ENCODE measurements around the gene CEP41.
A peak's percentile ranks its signal among the peaks of the same experiment; 100 is the strongest.
"Not testable (repeated sequence)": the region's sequence is repeated elsewhere in the genome, so short reads cannot be mapped to it uniquely, and the experiment has no call there.

Gene CEP41

DNA sequence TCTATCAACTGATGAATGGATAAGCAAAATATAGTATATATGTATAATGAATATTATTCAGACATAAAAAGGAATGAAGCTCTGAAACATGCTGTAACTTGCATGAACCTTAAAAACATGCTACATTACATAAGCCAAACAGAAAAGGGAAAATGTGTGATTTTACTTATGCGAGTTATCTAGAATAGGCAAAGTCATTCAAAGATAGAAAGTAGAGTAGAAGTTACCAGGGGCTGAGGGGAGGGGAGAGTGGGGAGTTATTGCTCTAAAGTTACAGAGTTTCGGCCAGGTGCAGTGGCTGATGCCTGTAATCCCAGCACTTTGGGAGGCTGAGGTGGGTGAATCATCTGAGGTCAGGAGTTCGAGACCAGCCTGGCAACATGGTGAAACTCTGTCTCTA, 10.5 kb upstream of the CEP41 start:
- not testable (repeated sequence) for H3K27ac ChIP-seq (ENCODE audit: low read length, poor library complexity, severe bottlenecking); H2BK5ac ChIP-seq (ENCODE audit: low read depth, low read length, poor library complexity, severe bottlenecking); H3K4ac ChIP-seq (ENCODE audit: low read depth in 1 of 2, low read length in 2 of 2); H4K8ac ChIP-seq (ENCODE audit: low read length); H3K36me3 ChIP-seq (ENCODE audit: control insufficient read depth in 1 of 2, insufficient read depth in 2 of 2, low read depth in 1 of 2, low read length in 2 of 2); H2BK15ac ChIP-seq (ENCODE audit: low read depth, poor library complexity, severe bottlenecking); H3K27me3 ChIP-seq (ENCODE audit: control insufficient read depth in 1 of 2, insufficient read depth in 1 of 2, low read length in 2 of 2); H2AFZ ChIP-seq (ENCODE audit: low read depth, low read length); H2BK120ac ChIP-seq (ENCODE audit: low read depth, low read length); H3K4me2 ChIP-seq (ENCODE audit: low read length, poor library complexity, severe bottlenecking); DNase-seq; H4K91ac ChIP-seq (ENCODE audit: low read length); H3K9ac ChIP-seq (ENCODE audit: low read length); H3K4me3 ChIP-seq (ENCODE audit: insufficient read depth in 1 of 2, low read depth in 1 of 2, low read length in 2 of 2); H2BK12ac ChIP-seq (ENCODE audit: low read length in 2 of 2); H2AK5ac ChIP-seq (ENCODE audit: low read length, severe bottlenecking); H3K18ac ChIP-seq (ENCODE audit: low read depth in 1 of 2, low read length in 2 of 2); H3K79me1 ChIP-seq (replicated peaks; ENCODE audit: low read length, poor library complexity, severe bottlenecking); H3K23ac ChIP-seq (ENCODE audit: low read length in 2 of 2); H3K4me1 ChIP-seq (ENCODE audit: control insufficient read depth, insufficient read depth, low read depth, low read length); H3K14ac ChIP-seq (ENCODE audit: low read length in 2 of 2)
- H3K9me3 ChIP-seq (ENCODE audit: control insufficient read depth, low read length) = peaks cover 13% of the 10 kb centered on the region
- 100% methylated on average over 3 of the region's 3 CpGs for whole genome bisulfite sequencing

DNA sequence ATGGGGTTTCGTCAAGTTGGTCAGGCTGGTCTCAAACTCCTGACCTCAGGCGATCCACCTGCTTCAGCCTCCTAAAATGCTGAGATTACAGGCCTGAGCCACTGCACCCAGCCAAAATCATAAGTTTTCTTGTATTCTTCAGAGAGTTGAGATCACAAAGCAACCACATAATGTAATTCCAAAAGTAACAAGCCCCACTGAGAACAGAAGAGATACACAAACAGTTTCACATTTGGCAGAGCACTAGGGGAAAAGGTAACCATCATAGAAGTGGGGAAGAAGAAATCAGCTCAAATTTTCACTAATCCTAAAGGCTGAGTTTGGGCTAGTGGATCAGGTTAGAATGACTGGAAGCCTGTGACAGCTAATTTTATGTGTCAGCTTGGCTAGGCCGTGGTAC, 5.4 kb upstream of the CEP41 start:
- DNase-seq = no peak
- no peak overlapping the region for H3K14ac ChIP-seq (ENCODE audit: low read length in 2 of 2)
- H3K4me1 ChIP-seq (ENCODE audit: control insufficient read depth, insufficient read depth, low read depth, low read length) = peaks cover 2% of the 10 kb centered on the region
- WGBS = 97% methylated on average over 3 of the region's 3 CpGs
- H3K23ac ChIP-seq (ENCODE audit: low read length in 2 of 2) = no peak overlapping the region
- no peak overlapping the region for H2BK12ac ChIP-seq (ENCODE audit: low read length in 2 of 2)
- peaks cover 13% of the 10 kb centered on the region for H3K9me3 ChIP-seq (ENCODE audit: control insufficient read depth, low read length)
- no peak overlapping the region for H3K27ac ChIP-seq (ENCODE audit: low read length, poor library complexity, severe bottlenecking)
- H2BK120ac ChIP-seq (ENCODE audit: low read depth, low read length) = no peak overlapping the region
- no peak overlapping the region for H3K4me3 ChIP-seq (ENCODE audit: insufficient read depth in 1 of 2, low read depth in 1 of 2, low read length in 2 of 2)
- H3K36me3 ChIP-seq (ENCODE audit: control insufficient read depth in 1 of 2, insufficient read depth in 2 of 2, low read depth in 1 of 2, low read length in 2 of 2) = no peaks in the 10 kb centered on the region
- no peak overlapping the region for H3K9ac ChIP-seq (ENCODE audit: low read length)
- H3K4me2 ChIP-seq (ENCODE audit: low read length, poor library complexity, severe bottlenecking) = no peak overlapping the region
- H2AK5ac ChIP-seq (ENCODE audit: low read length, severe bottlenecking) = no peak overlapping the region
- no peak overlapping the region for H2BK5ac ChIP-seq (ENCODE audit: low read depth, low read length, poor library complexity, severe bottlenecking)
- H4K8ac ChIP-seq (ENCODE audit: low read length) = no peak overlapping the region
- H3K27me3 ChIP-seq (ENCODE audit: control insufficient read depth in 1 of 2, insufficient read depth in 1 of 2, low read length in 2 of 2) = no peaks in the 10 kb centered on the region
- H3K4ac ChIP-seq (ENCODE audit: low read depth in 1 of 2, low read length in 2 of 2) = no peak overlapping the region
- no peak overlapping the region for H4K91ac ChIP-seq (ENCODE audit: low read length)
- H3K18ac ChIP-seq (ENCODE audit: low read depth in 1 of 2, low read length in 2 of 2) = peak overlapping the region in 1 of 2 experiments; percentile 2
- H3K79me1 ChIP-seq (replicated peaks; ENCODE audit: low read length, poor library complexity, severe bottlenecking) = no peaks in the 10 kb centered on the region
- H2AFZ ChIP-seq (ENCODE audit: low read depth, low read length) = no peak overlapping the region
- H2BK15ac ChIP-seq (ENCODE audit: low read depth, poor library complexity, severe bottlenecking) = no peak overlapping the region

DNA sequence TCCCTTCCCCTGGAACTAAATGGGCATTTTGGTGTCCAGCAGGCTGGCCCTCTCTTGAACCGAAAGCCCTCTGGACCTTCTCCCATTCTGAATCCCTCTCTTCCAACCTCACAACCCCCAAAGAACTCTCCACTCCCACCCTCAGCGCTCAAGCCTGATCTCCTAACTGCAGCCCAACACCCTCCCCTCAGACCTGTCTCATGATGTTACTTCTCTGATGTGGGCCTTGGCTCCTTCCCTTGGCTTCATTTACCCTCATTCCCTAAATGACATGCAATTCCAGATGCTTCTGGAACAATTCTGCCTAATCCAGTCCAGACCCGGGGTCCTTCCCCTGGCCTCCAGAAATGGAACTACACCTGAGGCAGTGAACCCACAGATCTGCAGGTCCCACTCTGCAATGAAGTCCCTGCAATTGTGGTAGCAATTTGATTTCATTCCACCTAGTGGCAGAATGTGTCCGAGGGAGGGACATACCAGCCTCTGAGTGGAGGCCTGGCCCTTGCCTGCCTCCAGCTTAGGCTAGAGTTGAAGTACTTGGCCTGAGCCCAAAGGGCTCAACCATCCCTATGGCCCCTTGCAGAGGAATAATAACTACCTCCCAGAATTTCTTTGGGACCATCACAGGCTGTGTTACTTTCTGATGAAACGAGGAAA, 4.1 kb upstream of the CEP41 start:
- H3K18ac ChIP-seq (ENCODE audit: low read depth in 1 of 2, low read length in 2 of 2) = no peak overlapping the region
- H3K36me3 ChIP-seq (ENCODE audit: control insufficient read depth in 1 of 2, insufficient read depth in 2 of 2, low read depth in 1 of 2, low read length in 2 of 2) = no peaks in the 10 kb centered on the region
- H3K9me3 ChIP-seq (ENCODE audit: control insufficient read depth, low read length) = peaks cover 13% of the 10 kb centered on the region
- H3K27ac ChIP-seq (ENCODE audit: low read length, poor library complexity, severe bottlenecking) = no peak overlapping the region
- no peak overlapping the region for H2BK12ac ChIP-seq (ENCODE audit: low read length in 2 of 2)
- H3K27me3 ChIP-seq (ENCODE audit: control insufficient read depth in 1 of 2, insufficient read depth in 1 of 2, low read length in 2 of 2) = no peaks in the 10 kb centered on the region
- no peak for DNase-seq
- H3K4me1 ChIP-seq (ENCODE audit: control insufficient read depth, insufficient read depth, low read depth, low read length) = peaks cover 4% of the 10 kb centered on the region
- peak overlapping the region; percentile 77 for H3K9ac ChIP-seq (ENCODE audit: low read length)
- no peak overlapping the region for H2BK5ac ChIP-seq (ENCODE audit: low read depth, low read length, poor library complexity, severe bottlenecking)
- no peak overlapping the region for H4K91ac ChIP-seq (ENCODE audit: low read length)
- H3K23ac ChIP-seq (ENCODE audit: low read length in 2 of 2) = no peak overlapping the region
- H3K79me1 ChIP-seq (replicated peaks; ENCODE audit: low read length, poor library complexity, severe bottlenecking) = peaks cover 4% of the 10 kb centered on the region
- H2BK120ac ChIP-seq (ENCODE audit: low read depth, low read length) = no peak overlapping the region
- no peak overlapping the region for H4K8ac ChIP-seq (ENCODE audit: low read length)
- no peak overlapping the region for H3K4ac ChIP-seq (ENCODE audit: low read depth in 1 of 2, low read length in 2 of 2)
- H3K4me3 ChIP-seq (ENCODE audit: insufficient read depth in 1 of 2, low read depth in 1 of 2, low read length in 2 of 2) = peak overlapping the region in 1 of 2 experiments; percentile 24
- no peak overlapping the region for H2AFZ ChIP-seq (ENCODE audit: low read depth, low read length)
- H3K14ac ChIP-seq (ENCODE audit: low read length in 2 of 2) = no peak overlapping the region
- H2BK15ac ChIP-seq (ENCODE audit: low read depth, poor library complexity, severe bottlenecking) = no peak overlapping the region
- H3K4me2 ChIP-seq (ENCODE audit: low read length, poor library complexity, severe bottlenecking) = no peak overlapping the region
- WGBS = 96% methylated on average over 5 of the region's 5 CpGs
- H2AK5ac ChIP-seq (ENCODE audit: low read length, severe bottlenecking) = no peak overlapping the region

DNA sequence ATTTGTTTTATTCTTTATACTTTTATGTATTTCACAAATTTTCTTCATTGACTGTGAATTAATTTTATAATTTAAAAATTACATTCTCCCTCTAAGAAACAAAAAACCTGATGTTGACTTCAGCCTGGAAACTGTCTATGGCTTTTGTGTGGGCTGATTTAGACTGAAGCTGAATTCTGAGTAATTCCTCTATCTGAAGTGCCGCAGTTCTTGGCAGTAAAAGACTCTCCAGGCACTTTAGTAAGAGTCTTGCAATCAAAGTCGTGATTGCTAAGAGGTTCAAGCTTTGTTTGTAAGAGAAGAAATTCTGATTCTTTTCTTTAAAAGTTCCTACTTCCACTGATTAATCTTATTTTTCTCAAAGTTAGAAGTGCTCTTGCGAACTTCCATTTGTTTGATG, 3.4 kb upstream of the CEP41 start:
- no peak overlapping the region for H4K91ac ChIP-seq (ENCODE audit: low read length)
- H3K4me3 ChIP-seq (ENCODE audit: insufficient read depth in 1 of 2, low read depth in 1 of 2, low read length in 2 of 2) = peak overlapping the region in 1 of 2 experiments; percentile 24
- H3K14ac ChIP-seq (ENCODE audit: low read length in 2 of 2) = no peak overlapping the region
- no peak overlapping the region for H2BK15ac ChIP-seq (ENCODE audit: low read depth, poor library complexity, severe bottlenecking)
- no peak overlapping the region for H3K4me2 ChIP-seq (ENCODE audit: low read length, poor library complexity, severe bottlenecking)
- peaks cover 4% of the 10 kb centered on the region for H3K4me1 ChIP-seq (ENCODE audit: control insufficient read depth, insufficient read depth, low read depth, low read length)
- peak; percentile 26 for DNase-seq
- no peak overlapping the region for H3K18ac ChIP-seq (ENCODE audit: low read depth in 1 of 2, low read length in 2 of 2)
- no peak overlapping the region for H3K23ac ChIP-seq (ENCODE audit: low read length in 2 of 2)
- H3K79me1 ChIP-seq (replicated peaks; ENCODE audit: low read length, poor library complexity, severe bottlenecking) = peaks cover 8% of the 10 kb centered on the region
- peak overlapping the region; percentile 77 for H3K9ac ChIP-seq (ENCODE audit: low read length)
- no peaks in the 10 kb centered on the region for H3K36me3 ChIP-seq (ENCODE audit: control insufficient read depth in 1 of 2, insufficient read depth in 2 of 2, low read depth in 1 of 2, low read length in 2 of 2)
- H4K8ac ChIP-seq (ENCODE audit: low read length) = no peak overlapping the region
- H3K27me3 ChIP-seq (ENCODE audit: control insufficient read depth in 1 of 2, insufficient read depth in 1 of 2, low read length in 2 of 2) = no peaks in the 10 kb centered on the region
- H2AK5ac ChIP-seq (ENCODE audit: low read length, severe bottlenecking) = no peak overlapping the region
- H2BK12ac ChIP-seq (ENCODE audit: low read length in 2 of 2) = no peak overlapping the region
- peaks cover 13% of the 10 kb centered on the region for H3K9me3 ChIP-seq (ENCODE audit: control insufficient read depth, low read length)
- H3K27ac ChIP-seq (ENCODE audit: low read length, poor library complexity, severe bottlenecking) = no peak overlapping the region
- no peak overlapping the region for H2BK120ac ChIP-seq (ENCODE audit: low read depth, low read length)
- WGBS = no CpG with 5 or more reads among the region's 3 CpGs
- no peak overlapping the region for H2AFZ ChIP-seq (ENCODE audit: low read depth, low read length)
- H3K4ac ChIP-seq (ENCODE audit: low read depth in 1 of 2, low read length in 2 of 2) = no peak overlapping the region
- no peak overlapping the region for H2BK5ac ChIP-seq (ENCODE audit: low read depth, low read length, poor library complexity, severe bottlenecking)

All from mesenchymal stem cell (in vitro differentiated cells and primary cell).